Ishikawa (cell line): ENCODE results near the gene PTPN6.

Experiments
- CEBPB ChIP-seq: IDR thresholded peaks from 2 replicates; pipeline ENCODE4 v1.6.1; 2012
- CREB1 ChIP-seq: IDR thresholded peaks from 2 replicates; pipeline ENCODE4 v1.6.1; 2012; ENCODE audit warnings: low read depth
- EGR1 ChIP-seq: IDR thresholded peaks from 2 replicates; pipeline ENCODE4 v1.6.1; 2012
- EP300 ChIP-seq: IDR thresholded peaks from 2 replicates; pipeline ENCODE4 v1.6.1; 2012; ENCODE audit warnings: borderline replicate concordance
- FOXM1 ChIP-seq: IDR thresholded peaks from 2 replicates; pipeline ENCODE4 v1.6.1; 2012; ENCODE audit warnings: low read depth, borderline replicate concordance
- NFIC ChIP-seq: IDR thresholded peaks from 2 replicates; pipeline ENCODE4 v1.6.1; 2012
- RAD21 ChIP-seq: IDR thresholded peaks from 2 replicates; pipeline ENCODE4 v1.6.1; 2012; ENCODE audit warnings: low read depth
- TAF1 ChIP-seq: IDR thresholded peaks from 2 replicates; pipeline ENCODE4 v1.6.1; 2012; ENCODE audit warnings: low read depth, mild to moderate bottlenecking
- TCF12 ChIP-seq: IDR thresholded peaks from 2 replicates; pipeline ENCODE4 v1.6.1; 2012; ENCODE audit warnings: low read depth
- TEAD4 ChIP-seq: IDR thresholded peaks from 2 replicates; pipeline ENCODE4 v1.6.1; 2012
- YY1 ChIP-seq: IDR thresholded peaks from 2 replicates; pipeline ENCODE4 v1.6.1; 2012; ENCODE audit warnings: low read depth
- ZBTB7A ChIP-seq: IDR thresholded peaks from 2 replicates; pipeline ENCODE4 v1.6.1; 2012; ENCODE audit warnings: low read depth
- TF ChIP-seq, protein P1 (sequence below): IDR thresholded peaks from 2 replicates; pipeline ENCODE4 v1.6.1; 2012
- TF ChIP-seq, protein P2 (sequence below): IDR thresholded peaks from 2 replicates; pipeline ENCODE4 v1.6.1; 2012
- TF ChIP-seq, protein P3 (sequence below): IDR thresholded peaks from 2 replicates; pipeline ENCODE4 v1.6.1; 2012; ENCODE audit warnings: low read depth, mild to moderate bottlenecking

The PTPN6 gene

DNA sequence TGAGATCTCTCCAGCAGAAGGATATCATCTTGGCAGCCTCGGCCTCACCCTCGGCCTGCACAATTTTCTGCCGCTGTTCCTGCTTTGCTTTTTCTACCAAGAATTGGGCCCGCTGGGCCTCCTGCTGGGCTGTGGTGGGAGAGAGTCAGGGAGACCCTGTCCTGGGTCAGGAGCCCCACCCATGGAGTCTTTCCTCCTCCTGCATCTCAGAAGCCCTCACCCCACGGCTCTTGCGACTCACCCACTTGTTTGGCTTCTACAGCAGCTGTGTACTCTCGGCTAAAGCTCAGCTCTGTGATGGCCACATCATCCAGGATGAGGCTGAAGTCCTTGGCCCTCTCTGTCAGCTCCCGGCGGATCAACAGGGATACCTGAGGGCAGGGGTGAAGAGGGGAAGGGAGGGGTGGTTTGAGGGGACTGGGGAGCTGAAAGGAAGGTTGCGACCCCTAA is 16.5 kb downstream of the PTPN6 start:
- TF ChIP-seq TAF1 (no peak), EP300 (no peak), NFIC (no peak), CREB1 (no peak), RAD21 (no peak), CEBPB (no peak), YY1 (no peak), EGR1 (no peak), TEAD4 (no peak)
- TF ChIP-seq, protein P1, sequence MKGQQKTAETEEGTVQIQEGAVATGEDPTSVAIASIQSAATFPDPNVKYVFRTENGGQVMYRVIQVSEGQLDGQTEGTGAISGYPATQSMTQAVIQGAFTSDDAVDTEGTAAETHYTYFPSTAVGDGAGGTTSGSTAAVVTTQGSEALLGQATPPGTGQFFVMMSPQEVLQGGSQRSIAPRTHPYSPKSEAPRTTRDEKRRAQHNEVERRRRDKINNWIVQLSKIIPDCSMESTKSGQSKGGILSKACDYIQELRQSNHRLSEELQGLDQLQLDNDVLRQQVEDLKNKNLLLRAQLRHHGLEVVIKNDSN, result no peak
- TF ChIP-seq, protein P2, sequence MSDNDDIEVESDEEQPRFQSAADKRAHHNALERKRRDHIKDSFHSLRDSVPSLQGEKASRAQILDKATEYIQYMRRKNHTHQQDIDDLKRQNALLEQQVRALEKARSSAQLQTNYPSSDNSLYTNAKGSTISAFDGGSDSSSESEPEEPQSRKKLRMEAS, result no peak
- TF ChIP-seq, protein P3, sequence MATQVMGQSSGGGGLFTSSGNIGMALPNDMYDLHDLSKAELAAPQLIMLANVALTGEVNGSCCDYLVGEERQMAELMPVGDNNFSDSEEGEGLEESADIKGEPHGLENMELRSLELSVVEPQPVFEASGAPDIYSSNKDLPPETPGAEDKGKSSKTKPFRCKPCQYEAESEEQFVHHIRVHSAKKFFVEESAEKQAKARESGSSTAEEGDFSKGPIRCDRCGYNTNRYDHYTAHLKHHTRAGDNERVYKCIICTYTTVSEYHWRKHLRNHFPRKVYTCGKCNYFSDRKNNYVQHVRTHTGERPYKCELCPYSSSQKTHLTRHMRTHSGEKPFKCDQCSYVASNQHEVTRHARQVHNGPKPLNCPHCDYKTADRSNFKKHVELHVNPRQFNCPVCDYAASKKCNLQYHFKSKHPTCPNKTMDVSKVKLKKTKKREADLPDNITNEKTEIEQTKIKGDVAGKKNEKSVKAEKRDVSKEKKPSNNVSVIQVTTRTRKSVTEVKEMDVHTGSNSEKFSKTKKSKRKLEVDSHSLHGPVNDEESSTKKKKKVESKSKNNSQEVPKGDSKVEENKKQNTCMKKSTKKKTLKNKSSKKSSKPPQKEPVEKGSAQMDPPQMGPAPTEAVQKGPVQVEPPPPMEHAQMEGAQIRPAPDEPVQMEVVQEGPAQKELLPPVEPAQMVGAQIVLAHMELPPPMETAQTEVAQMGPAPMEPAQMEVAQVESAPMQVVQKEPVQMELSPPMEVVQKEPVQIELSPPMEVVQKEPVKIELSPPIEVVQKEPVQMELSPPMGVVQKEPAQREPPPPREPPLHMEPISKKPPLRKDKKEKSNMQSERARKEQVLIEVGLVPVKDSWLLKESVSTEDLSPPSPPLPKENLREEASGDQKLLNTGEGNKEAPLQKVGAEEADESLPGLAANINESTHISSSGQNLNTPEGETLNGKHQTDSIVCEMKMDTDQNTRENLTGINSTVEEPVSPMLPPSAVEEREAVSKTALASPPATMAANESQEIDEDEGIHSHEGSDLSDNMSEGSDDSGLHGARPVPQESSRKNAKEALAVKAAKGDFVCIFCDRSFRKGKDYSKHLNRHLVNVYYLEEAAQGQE, result no peak

DNA sequence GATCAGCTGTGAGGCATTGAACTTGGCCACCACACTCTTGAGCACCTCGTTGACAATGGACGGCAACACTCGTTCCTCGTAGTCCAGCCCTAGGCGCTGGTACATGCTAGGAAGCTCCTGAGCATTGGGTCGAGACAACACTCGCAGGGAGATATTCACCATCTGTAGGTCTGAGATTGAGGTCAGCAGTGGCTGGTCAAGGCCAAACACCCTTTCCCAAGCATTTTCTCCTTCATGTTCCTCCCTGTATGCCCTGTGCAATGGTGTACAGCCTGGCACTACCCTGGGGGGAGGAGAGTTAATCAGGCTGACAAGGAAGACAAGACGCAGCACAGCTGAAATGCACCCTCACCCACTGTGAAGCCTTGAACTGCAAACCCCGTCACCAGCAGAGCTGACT is 17.3 kb downstream of the PTPN6 start:
- no peak for TF ChIP-seq RAD21
- TF ChIP-seq FOXM1, result no peak
- no peak for TF ChIP-seq TCF12
- no peak for TF ChIP-seq YY1
- no peak for TF ChIP-seq ZBTB7A
- TF ChIP-seq TAF1, result no peak
- no peak for TF ChIP-seq EP300
- TF ChIP-seq, protein P2, result no peak
- no peak for TF ChIP-seq TEAD4
- TF ChIP-seq, protein P3, result no peak
- TF ChIP-seq, protein P1, result no peak
- TF ChIP-seq NFIC, result no peak
- no peak for TF ChIP-seq CREB1
- no peak for TF ChIP-seq CEBPB
- no peak for TF ChIP-seq EGR1

DNA sequence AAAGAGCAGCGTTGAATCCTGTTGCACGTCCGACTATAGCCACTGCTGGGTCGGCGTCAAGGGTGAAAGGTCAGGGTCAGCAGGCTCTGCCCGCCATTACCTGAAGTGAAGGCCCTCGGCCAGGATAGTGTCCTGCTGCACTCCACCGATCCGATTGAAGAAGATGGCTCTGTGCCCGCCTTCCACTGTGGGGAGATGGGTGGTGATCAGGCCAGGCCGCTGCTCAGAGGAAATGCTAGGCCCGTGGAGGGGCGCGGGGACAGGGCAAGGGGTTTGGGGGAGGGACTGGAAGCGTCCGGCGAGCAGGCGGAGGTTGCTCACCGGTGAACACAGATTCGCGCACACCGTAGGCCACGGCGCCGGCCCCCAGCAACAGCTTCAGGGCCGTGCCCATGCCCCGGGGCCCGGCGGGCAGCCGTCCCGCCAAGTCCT is 19.0 kb downstream of the PTPN6 start:
- TF ChIP-seq YY1 (0 out of 2 replicates have a peak, but pooled peaks have one; percentile 66), CREB1 (no peak)
- TF ChIP-seq, protein P2, result no peak
- TF ChIP-seq, protein P1, result no peak

DNA sequence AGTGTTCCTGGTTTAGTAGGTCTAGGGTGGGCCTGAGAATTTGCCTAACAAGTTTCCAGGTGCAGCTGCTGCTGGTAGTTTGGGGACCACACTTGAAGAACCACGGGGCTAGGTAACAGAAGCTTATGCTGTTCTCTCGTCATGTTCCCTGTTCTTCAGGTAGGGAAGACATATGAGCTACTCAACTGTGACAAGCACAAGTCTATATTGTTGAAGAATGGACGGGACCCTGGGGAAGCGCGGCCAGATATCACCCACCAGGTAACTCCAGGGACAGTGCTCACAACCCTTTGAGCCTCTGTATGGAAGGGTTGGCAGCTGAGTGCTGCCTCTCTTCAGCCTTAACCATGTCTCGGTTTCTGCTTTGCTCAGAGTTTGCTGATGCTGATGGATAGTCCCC is 23.0 kb downstream of the PTPN6 start:
- TF ChIP-seq, protein P3, result no peak
- TF ChIP-seq, protein P1, result no peak
- TF ChIP-seq YY1 (no peak), CREB1 (no peak), FOXM1 (no peak), RAD21 (no peak), TAF1 (no peak), TCF12 (no peak), EGR1 (no peak), NFIC (no peak), ZBTB7A (no peak), CEBPB (no peak), EP300 (no peak), TEAD4 (no peak)
- TF ChIP-seq, protein P2, result no peak
